ENCODE data around the gene MACIR. TPM values are rescaled to one million over a fixed set of nuclear protein-coding genes. Genes with fewer than 3 reads are reported as not detected.

Gene MACIR
- total RNA-seq, 2 experiments from 2014 or later = 1.3 to 1.6 TPM

DNA sequence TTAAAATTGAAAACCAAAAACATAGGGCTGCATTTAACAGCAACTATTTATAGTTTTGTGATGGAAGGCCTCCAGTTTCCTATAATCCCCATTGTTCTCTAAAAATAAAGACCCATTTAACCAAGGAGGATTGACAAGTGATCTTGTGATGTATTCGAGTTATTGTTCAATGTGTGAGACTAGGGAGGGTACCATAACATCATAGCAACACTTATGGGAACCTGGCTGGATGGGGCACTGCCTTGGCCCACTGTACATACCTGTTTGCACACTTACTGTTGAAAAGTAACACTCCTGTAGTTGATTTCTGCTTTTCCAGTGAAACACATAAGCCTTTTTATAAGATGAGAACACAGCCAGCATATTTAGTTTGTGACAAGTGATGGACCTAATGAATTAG is 32.3 kb downstream of the MACIR start:
- Histone ChIP-seq H3K4me1 (ENCODE audit: insufficient read depth, low read length) (no peaks in the 10 kb centered on the region), H3K9me3 (ENCODE audit: control insufficient read depth in 1 of 2, insufficient read depth in 1 of 2, low read length in 2 of 2) (no peaks in the 10 kb centered on the region), H3K36me3 (ENCODE audit: insufficient read depth, low read length) (no peaks in the 10 kb centered on the region), H3K27ac (ENCODE audit: low read depth in 1 of 2, low read length in 2 of 2) (no peak overlapping the region), H3K27me3 (ENCODE audit: control insufficient read depth in 1 of 2, insufficient read depth in 2 of 2, low read length in 2 of 2) (no peaks in the 10 kb centered on the region), H3K4me3 (ENCODE audit: low read length) (no peak overlapping the region)
- H3K9me3 Mint-ChIP-seq = no peaks in the 10 kb centered on the region
- TF ChIP-seq CTCF (IDR thresholded peaks at IDR 0.05) = no peak
- ATAC-seq (ENCODE audit: poor library complexity) (no peak), DNase-seq (no peak)
- no peaks in the 10 kb centered on the region for H3K27me3 Mint-ChIP-seq
- ChIA-PET POLR2A (no interaction called here), CTCF (no interaction called here)
- intact Hi-C loops (cut with DNase I, micrococcal nuclease) = no loop called here
- H3K36me3 Mint-ChIP-seq (ENCODE audit: low read depth) = no peaks in the 10 kb centered on the region
- H3K27ac Mint-ChIP-seq = no peak overlapping the region
- H3K4me3 Mint-ChIP-seq = no peak overlapping the region
- H3K4me1 Mint-ChIP-seq (ENCODE audit: low read depth) = no peaks in the 10 kb centered on the region

DNA sequence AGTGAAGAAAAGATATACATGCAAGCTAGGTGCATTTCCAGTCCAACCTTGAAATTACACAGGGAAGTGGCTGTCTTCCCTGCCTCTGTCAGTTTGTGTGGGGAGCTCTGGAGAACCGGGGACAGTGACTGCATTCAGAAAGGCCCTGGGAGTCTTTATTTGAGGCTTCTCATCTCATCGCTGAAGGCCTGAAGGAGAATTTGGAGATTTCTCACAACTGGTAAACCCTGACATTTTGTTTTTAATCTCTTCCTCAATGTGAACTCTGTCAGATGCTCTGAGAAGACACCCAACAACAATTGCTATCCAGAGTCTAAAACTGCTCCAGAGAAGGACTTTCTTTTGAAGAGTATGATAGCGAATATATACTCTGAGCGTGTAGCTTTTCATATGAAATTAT is 33.0 kb downstream of the MACIR start:
- no peak overlapping the region for H3K4me3 Mint-ChIP-seq
- Histone ChIP-seq H3K4me1 (ENCODE audit: insufficient read depth, low read length) (no peaks in the 10 kb centered on the region), H3K27ac (ENCODE audit: low read depth in 1 of 2, low read length in 2 of 2) (no peak overlapping the region), H3K36me3 (ENCODE audit: insufficient read depth, low read length) (no peaks in the 10 kb centered on the region), H3K27me3 (ENCODE audit: control insufficient read depth in 1 of 2, insufficient read depth in 2 of 2, low read length in 2 of 2) (no peaks in the 10 kb centered on the region), H3K9me3 (ENCODE audit: control insufficient read depth in 1 of 2, insufficient read depth in 1 of 2, low read length in 2 of 2) (no peaks in the 10 kb centered on the region), H3K4me3 (ENCODE audit: low read length) (no peak overlapping the region)
- no peak for TF ChIP-seq CTCF (IDR thresholded peaks at IDR 0.05)
- no peak overlapping the region for H3K27ac Mint-ChIP-seq
- DNase-seq (no peak), ATAC-seq (ENCODE audit: poor library complexity) (no peak)
- H3K36me3 Mint-ChIP-seq (ENCODE audit: low read depth) = no peaks in the 10 kb centered on the region
- no peaks in the 10 kb centered on the region for H3K9me3 Mint-ChIP-seq
- ChIA-PET CTCF (no interaction called here), POLR2A (no interaction called here)
- intact Hi-C loops (cut with DNase I, micrococcal nuclease) = no loop called here
- no peaks in the 10 kb centered on the region for H3K27me3 Mint-ChIP-seq
- H3K4me1 Mint-ChIP-seq (ENCODE audit: low read depth) = no peaks in the 10 kb centered on the region

GRCh38 chr5:103293099-103293498 is 34.5 kb downstream of the MACIR start:
- intact Hi-C loops (cut with DNase I, micrococcal nuclease) = no loop called here
- H3K36me3 Mint-ChIP-seq (ENCODE audit: low read depth) = no peaks in the 10 kb centered on the region
- POLR2A ChIA-PET = no interaction called here

More at GRCh38 chr5:103293099-103293498, 34.5 kb downstream of the MACIR start:
- ATAC-seq (ENCODE audit: poor library complexity) (no peak), DNase-seq (no peak)
- Histone ChIP-seq H3K36me3 (ENCODE audit: insufficient read depth, low read length) (no peaks in the 10 kb centered on the region), H3K27ac (ENCODE audit: low read depth in 1 of 2, low read length in 2 of 2) (no peak overlapping the region), H3K9me3 (ENCODE audit: control insufficient read depth in 1 of 2, insufficient read depth in 1 of 2, low read length in 2 of 2) (no peaks in the 10 kb centered on the region), H3K4me1 (ENCODE audit: insufficient read depth, low read length) (no peaks in the 10 kb centered on the region), H3K4me3 (ENCODE audit: low read length) (no peak overlapping the region), H3K27me3 (ENCODE audit: control insufficient read depth in 1 of 2, insufficient read depth in 2 of 2, low read length in 2 of 2) (no peaks in the 10 kb centered on the region)
- no peak overlapping the region for H3K4me3 Mint-ChIP-seq
- CTCF ChIA-PET = no interaction called here
- H3K9me3 Mint-ChIP-seq = no peaks in the 10 kb centered on the region
- no peaks in the 10 kb centered on the region for H3K27me3 Mint-ChIP-seq
- no peak for TF ChIP-seq CTCF (IDR thresholded peaks at IDR 0.05)
- H3K4me1 Mint-ChIP-seq (ENCODE audit: low read depth) = no peaks in the 10 kb centered on the region
- H3K27ac Mint-ChIP-seq = no peak overlapping the region
